ENCODE data around the gene TMEM244.

DNA sequence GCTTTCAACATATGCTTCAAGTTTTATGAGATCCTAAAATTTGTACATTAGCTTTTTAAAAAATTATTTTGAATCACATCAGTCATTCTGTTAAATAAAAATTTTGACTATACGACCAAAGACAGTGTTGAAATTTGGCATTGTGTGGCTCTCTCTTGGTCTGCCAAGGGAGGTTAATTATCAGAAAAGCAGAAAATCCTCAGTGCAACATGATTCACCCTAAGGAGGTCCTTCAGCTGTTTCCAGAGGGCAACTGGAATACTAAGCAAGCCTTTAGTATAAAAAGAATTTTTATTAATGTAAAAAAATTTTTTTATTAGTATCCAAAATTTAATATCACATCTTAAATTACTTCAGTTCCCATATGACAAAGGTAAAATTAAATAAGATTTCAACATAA, 23.1 kb upstream of the TMEM244 start:
- TF ChIP-seq POLR2A (IDR thresholded peaks at IDR 0.05), result no peak
- TF ChIP-seq, protein P1, sequence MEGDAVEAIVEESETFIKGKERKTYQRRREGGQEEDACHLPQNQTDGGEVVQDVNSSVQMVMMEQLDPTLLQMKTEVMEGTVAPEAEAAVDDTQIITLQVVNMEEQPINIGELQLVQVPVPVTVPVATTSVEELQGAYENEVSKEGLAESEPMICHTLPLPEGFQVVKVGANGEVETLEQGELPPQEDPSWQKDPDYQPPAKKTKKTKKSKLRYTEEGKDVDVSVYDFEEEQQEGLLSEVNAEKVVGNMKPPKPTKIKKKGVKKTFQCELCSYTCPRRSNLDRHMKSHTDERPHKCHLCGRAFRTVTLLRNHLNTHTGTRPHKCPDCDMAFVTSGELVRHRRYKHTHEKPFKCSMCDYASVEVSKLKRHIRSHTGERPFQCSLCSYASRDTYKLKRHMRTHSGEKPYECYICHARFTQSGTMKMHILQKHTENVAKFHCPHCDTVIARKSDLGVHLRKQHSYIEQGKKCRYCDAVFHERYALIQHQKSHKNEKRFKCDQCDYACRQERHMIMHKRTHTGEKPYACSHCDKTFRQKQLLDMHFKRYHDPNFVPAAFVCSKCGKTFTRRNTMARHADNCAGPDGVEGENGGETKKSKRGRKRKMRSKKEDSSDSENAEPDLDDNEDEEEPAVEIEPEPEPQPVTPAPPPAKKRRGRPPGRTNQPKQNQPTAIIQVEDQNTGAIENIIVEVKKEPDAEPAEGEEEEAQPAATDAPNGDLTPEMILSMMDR (IDR thresholded peaks at IDR 0.05), result no peak
- no peak for TF ChIP-seq EP300 (IDR thresholded peaks at IDR 0.05)

All from ovary (tissue), 3 donors.